Vagina (tissue), 2 donors: ENCODE data around the gene RIPK3.

Experiments
- CTCF ChIP-seq, 3 experiments: fragments of 450-650 bp in 2 of 3; fragments of 200-600 bp in 1 of 3; sonication (generic) in 1 of 3; IDR thresholded peaks; one replicate each; pipeline ENCODE4 v1.5.1; 2017 to 2019; ENCODE audit warnings: antibody characterized with exemption in 3 of 3, mild to moderate bottlenecking in 2 of 3, moderate library complexity in 2 of 3
- POLR2A ChIP-seq, 2 donors: fragments of 450-650 bp; IDR thresholded peaks; one replicate each; pipeline ENCODE4 v1.6.1; 2017; ENCODE audit warnings: antibody characterized with exemption in 2 of 2, mild to moderate bottlenecking in 2 of 2, moderate library complexity in 2 of 2
- POLR2AphosphoS5 ChIP-seq, 2 donors: sonication (generic); formaldehyde crosslinking; IDR thresholded peaks; one replicate each; pipeline ENCODE4 v1.9.0; 2017; ENCODE audit warnings: antibody characterized with exemption in 2 of 2, mild to moderate bottlenecking in 2 of 2, low read depth in 1 of 2; ENCODE audit not compliant: insufficient read depth in 1 of 2

DNA sequence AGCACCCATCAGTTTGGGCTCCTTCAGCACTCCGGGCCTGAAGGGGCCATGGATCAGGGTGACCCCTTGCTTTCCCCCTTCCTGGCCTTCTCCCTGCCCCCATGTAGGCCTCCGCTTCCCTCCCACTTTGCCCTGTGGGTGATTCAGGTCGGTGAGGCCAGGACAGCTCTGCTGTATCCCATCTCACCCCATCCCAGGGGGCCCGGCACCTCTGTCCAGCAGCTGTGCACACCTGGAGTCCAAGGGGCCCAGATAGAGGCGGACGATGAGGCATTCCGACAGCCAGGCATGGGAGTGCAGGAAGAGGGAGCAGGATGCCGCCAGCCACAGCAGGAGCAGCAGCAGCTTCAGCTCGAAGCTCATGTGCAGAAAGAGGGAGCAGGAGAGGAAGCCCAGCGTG is 17.1 kb downstream of the RIPK3 start:
- TF ChIP-seq CTCF (IDR thresholded peaks at IDR 0.05) (no peak), POLR2A (IDR thresholded peaks at IDR 0.05) (no peak), POLR2AphosphoS5 (IDR thresholded peaks at IDR 0.05; ENCODE audit: insufficient read depth in 1 of 2, low read depth in 1 of 2) (no peak)
